HG03378 (cell line): Measurements from ENCODE around the gene THG1L.
"Not testable (repeated sequence)": the region's sequence is repeated elsewhere in the genome, so short reads cannot be mapped to it uniquely, and the experiment has no call there.

Source experiments
- ATAC-seq: cut with Tn5 transposase; IDR thresholded peaks from one replicate; pipeline ENCODE4 v1.9.1; 2021; ENCODE audit warnings: mild to moderate bottlenecking, moderate library complexity; ENCODE audit not compliant: unreplicated experiment

THG1L gene

DNA sequence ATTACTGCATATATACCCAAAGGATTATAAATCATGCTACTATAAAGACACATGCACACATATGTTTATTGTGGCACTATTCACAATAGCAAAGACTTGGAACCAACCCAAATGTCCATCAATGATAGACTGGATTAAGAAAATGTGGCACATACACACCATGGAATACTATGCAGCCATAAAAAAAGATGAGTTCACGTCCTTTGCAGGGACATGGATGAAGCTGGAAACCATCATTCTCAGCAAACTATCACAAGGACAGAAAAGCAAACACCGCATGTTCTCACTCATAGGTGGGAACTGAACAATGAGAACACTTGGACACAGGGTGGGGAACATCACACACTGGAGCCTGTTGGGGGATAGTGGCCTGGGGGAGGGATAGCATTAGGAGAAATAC, 4.6 kb upstream of the THG1L start:
- ATAC-seq: not testable (repeated sequence)

DNA sequence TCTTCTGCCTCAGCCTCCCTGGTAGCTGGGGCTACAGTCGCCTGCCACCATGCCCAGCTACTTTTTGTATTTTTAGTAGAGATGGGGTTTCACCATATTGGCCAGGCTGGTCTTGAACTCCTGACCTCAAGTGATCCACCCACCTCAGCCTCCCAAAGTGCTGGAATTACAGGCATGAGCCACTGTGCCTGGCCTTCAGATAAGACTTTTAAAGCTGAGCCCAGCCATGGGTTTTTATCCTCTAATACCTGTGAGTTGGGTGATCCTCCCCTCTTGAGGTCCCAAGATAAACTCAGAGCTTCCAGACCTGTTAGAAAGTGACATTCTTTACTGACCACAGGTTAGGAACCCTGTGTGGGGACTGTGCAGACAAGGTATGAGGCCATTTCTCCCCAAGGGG, 3.4 kb upstream of the THG1L start:
- ATAC-seq: not testable (repeated sequence)

DNA sequence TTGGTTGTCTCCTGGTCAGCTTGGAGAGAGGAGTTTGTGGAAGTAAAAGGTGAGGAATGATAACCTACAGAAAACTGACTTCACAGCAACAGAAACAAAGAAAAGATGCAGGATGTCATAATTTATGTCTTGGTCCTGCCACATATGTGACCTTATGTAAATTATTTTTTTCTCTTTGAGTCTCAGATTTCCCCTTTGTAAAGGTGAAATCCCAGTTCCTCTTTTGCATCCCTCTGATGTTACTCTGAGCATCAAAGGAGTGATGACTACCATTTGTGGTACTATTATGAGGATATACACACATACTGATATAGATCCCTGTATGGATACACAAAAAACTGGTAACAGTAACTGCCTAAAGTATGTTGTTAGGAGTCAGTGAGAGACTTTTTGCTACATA, 1.4 kb upstream of the THG1L start:
- peak; percentile 84 for ATAC-seq

DNA sequence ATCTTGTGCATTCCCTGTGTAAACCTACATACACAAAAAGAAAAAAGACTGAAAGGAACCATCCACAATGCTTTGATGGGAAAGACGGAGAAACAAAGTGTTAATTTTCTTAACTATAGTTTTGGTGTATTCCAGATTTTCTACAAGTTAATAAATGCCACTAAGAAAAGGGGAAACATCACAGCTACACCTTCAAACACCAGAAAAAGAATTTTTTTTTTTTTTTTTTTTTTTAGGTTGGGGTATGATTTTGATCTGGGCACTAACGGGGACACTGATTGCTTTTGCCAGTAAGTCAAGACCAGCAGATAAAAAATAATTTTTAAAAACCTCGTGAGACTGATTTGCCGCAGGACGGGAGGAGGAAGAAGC, 334 bp upstream of the THG1L start:
- no peak for ATAC-seq

DNA sequence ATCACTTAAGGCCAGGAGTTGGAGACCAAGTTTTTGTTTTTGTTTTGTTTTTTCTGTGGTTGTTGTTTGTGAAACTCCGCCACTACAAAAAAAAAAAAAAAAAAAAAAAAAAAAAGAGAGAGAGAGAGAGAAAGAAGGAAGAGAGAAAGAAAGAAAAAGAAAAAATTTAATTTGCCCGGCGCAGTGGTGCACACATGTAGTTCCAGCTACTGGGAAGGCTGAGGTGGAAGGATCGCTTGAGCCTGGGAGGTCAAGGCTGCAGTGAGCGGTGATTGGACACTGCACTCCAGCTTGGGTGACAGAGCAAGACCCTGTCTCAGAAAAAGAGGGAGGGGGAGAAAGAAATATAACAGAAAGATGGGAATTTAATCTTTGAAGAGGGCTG, 902 bp downstream of the THG1L start:
- ATAC-seq: no peak

DNA sequence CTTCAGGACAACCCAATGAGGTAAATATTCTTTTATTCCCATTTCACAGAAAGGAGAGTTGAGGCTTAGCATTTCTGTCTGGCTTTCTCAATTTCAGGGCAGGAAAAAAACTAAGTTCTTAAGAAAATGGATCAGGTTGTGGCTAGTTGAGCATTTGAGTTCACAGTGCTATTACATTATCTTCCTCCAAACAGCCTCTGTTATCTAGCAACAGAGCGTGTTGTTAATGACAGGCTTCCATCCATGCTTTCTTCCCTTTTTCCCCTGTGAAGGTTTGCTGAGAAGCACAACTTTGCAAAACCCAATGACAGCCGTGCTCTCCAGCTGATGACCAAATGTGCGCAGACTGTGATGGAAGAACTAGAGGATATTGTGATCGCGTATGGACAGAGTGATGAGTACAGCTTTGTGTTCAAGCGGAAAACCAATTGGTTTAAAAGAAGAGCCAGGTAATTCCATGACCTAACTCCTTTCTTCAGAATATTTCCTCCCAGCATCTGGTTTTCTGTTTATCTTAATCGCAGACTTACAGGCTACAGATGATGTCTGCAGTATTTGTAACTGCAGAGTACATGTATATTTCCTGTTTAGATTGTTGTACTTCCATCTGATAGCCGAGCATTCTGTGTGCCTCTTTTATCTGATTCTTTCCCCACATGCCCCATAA, 1.5 kb downstream of the THG1L start:
- no peak for ATAC-seq

DNA sequence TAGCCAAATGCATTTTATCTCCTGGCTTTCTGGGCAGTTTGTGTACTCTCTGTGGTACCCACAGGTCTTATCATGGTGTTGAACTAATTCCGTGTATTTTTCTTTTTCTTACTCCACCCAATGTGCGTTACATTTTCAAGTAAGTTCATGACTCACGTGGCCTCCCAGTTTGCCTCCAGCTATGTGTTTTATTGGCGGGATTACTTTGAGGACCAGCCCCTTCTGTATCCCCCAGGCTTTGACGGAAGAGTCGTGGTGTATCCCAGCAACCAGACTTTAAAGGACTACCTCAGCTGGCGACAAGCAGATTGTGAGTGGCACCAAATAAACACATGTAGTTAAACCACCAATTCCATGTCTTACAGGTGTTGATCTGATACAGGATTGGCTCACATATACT, 3.2 kb downstream of the THG1L start:
- no peak for ATAC-seq

DNA sequence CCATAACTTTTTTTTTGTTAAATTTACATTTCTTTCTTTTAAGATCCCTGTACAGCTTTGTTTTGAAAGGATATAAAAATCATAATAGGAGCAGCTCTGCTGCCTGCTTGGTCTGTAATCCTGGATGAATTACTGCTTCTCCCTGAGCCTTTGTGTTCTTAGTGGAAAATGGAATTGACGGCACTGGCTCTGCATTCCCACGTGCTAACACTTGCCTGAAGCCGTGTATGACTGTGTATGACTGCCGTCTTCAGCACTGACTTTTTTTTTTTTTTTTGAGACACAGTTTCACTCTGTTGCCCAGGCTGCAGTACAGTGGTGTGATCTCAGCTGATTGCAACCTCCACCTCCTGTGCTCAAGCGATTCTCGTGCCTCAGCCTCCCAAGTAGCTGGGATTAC, 4.8 kb downstream of the THG1L start:
- no peak for ATAC-seq

DNA sequence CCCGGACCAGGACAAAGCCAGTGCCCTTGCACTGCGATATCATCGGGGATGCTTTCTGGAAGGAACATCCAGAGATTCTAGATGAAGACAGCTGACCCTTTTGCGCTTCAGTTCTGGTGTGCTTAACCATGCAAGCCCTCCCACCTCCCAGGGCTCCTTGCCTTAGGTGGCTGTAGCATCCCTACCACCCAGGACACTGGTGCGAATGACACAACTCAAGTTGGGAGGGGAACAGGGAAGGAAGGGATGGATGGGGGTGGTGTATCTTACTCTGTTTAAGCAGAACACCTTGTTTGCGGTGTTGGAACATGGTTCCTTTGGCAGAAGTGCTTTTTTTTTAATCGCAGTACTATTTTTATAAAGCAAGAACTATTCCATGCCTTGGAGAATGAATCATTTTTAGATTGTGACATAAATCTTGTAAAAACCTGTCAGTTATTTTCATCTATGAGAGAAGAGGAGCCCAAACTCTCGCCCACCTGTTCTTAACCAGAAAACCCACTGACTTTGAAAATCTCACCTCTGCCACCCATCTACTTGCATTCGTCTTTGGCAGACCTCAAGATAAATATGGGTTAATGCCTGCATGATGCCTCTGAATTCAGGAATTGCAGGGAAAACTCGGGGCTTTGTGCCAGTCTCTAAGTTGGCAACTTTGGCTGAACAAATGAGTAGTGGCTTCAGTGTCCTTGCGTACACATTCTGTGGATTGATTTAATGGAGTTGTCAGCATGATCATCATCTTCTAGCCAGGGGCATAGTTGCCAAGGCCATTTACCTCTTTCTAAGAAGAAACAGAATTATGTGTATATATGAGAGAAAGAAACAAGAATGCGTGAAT, 8.4 kb downstream of the THG1L start:
- ATAC-seq: no peak

DNA sequence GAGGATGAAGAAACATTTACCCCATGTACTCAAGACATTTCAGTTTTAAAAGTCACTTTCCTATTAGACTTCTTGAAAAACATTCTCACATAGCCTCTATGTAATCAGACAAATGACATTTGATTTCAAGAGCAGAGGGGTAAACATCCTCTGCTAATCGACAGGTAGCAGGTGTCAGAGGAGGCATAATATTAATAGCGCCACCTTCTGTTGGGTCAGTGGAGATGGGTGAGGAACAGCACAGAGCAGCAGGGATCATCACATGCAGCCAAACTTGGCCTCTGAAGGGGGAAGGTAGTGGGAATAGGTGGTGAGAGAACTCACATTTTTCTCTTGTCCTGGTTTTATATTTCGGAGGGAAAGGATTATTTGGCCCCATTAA, 9.0 kb downstream of the THG1L start:
- no peak for ATAC-seq

DNA sequence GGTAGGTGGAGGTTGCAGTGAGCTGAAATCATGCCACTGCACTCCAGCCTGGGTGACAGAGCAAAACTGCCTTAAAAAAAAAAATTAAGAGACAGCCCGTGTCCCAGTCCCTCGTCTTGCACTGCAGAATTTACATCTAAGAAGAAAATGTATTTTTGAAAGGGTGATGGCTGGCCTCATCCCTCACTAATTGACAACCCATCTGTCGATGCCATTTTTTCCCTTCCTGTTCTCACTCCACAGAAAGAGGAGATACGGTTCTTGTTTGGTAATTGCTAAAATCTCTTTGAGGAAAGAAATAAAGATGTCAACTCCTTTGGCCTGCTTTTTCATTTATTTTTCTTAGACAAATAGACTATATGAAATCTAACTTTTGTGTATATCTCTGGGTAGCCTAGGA, 9.9 kb downstream of the THG1L start:
- ATAC-seq: no peak

DNA sequence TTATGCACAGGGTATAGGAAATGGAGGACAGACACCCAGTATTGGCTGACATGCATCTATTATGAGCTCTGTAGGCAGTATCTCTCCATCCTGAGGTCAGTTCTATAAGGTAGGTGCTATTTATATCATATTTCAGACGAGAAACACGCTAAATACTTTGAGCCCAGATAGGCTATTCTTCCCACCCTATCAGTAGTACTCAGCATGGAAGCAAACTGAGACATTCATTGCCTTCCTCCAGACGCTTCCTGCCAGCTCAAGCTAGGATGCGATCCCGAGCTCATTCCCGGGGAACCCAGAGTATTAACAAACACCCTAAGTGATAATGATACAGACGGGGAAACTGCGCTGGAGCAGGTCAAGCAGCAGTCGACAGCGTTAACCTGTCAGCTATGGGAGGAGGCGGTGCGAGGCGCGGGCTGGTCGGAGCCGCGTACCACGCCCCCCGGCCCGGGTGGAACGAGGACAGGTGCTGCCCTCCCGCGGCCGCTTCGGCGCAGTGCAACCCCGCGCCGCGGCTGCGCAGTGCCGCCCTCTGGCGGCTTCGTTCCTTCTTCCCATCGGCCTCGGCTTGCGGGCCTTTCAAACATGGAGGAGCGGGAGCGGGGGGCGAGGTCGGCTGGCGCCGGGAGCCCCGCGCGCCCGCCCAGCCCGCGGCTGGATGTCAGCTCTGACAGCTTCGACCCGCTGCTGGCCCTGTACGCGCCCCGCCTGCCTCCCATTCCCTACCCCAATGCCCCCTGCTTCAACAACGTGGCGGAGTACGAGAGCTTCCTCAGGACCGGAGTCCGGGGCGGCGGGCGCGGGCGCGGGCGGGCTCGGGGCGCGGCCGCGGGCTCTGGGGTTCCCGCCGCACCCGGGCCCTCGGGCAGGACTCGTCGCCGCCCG, 12.2 kb downstream of the THG1L start, which contains the start of gene LSM11:
TSS of gene LSM11 (plus strand) at position 550 of the 888 bp plus-strand sequence. CDS start at position 589, 39 bp downstream.
- peak; percentile 75 for ATAC-seq

DNA sequence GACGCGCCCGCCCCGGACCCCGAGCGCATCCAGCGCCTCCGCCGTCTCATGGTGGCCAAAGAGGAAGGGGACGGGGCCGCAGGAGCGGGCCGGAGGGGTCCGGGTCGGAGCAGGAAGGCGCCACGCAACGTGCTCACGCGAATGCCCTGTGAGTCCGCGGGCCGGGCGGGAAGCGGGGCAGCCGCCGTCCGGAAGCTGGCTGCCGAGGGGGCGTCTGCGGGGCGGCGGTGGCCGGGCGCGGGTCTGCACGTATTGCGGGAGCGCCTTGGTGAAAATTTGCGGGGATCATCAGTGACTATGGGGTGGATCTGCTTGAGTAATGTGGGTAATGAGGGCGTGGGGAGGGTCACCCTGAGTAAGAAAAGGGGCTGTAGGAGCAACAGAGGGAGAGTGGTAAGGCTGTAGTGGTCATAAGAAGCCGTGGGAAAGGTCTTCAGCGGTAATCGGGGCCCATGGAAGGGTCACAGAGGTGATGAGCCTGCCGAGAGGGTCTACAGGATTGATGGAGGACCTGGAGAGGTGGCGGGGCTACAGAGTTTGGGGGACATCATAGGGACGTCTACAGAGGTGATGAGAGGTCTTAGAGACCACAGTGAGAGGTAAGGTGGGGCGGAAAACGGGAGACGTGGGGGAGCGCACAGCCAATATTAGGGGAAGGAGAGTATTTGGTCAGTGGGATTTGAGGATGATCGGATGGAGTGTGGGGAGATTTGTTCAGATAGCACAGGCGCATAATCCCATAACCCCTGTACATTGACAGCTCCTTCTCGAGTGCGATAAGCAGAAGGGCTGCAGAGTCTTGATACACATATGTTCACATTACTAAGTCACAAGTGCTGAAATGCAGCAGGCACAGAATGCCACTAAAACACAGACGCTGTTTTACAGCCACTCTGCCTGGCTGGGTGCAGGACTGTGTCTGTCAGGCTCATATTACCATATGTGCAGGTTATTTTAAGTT, 13.1 kb downstream of the THG1L start:
- ATAC-seq: no peak

DNA sequence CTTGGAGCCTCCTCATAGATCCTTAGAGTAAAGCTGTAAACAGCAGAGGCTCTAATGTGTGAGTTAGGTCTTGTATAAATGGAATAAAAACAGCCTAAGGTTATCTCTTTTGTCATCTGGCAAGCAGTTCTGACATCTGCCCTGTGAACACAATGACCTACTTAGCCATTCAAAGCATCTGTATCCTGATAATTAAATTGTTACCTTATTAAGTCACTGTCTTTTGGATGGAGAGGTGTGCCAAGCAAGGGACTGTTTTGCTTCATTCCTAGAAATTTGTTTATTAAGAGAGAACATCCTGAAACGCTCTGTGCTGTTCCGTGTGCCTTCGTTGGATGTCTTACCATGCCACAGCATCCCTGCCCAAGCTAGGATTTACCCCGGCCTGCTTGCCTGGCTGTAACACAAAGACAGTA, 13.8 kb downstream of the THG1L start:
- no peak for ATAC-seq

DNA sequence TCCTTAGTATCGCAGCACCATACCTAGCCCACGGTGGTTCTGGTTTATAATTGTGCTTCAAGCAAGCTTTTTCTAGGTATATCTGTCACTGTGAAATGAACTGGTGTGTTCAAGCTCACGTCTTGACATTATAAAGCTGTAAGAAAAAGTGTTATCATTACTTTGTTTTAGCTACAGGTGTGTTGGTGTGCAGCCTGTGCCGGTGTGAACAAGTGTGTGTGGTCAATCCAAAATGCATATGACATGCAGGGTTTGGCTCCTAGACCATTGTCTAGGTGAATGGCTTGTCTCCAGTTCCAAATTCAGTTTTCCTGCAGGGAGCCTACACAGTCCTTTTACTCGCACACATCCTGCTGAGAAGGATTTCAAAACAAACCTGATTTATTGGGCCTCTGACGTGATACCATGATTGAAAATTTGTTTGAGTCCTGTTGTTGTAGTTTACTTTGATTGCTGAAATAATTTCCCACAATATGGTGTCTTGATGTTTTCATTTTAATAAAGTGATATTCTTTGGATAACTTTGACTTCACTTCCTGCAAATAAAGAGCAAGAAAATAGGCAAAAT, 16.0 kb downstream of the THG1L start:
- ATAC-seq: no peak

DNA sequence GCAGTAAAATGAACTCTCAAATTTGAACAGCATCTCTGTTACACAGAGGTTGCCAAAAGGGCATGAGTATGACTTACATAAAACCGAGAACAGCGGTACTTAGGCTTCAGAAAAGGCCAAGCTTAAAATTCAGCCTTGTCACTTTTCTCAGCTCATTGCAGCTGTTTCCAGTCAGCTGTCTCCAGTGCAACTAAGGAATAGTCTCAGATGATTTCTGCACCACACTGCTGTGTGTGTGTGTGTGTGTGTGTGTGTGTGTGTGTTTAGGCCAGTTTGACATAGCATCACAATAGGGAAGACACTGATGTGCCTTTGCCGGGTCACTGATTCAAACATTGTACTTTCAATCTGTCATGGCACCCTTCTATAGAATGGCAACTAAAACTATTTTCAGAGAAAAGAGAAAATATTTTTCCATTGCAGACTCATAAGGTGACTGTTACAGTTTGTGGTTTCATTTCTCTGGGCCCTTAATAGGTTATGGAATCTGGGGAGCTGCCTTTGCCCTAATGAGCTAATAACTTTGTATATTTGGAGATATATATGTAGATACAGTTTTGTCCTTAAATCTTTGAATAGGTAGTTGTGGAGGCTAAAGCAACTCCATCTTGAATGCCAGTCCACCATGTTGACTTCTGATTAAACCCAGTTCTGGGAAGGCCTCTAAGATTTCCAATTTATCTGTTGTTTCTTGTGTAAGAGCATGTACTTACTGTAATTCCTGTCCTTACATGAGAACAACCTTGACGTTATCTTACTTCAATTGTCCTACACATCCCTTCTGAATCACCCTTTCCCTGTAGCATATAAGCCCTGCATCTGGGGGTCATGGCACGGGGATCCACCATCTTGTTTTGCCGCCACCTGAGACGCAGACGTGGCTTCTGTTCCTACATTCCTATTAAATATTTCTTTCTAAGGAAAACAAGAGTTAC, 16.8 kb downstream of the THG1L start:
- no peak for ATAC-seq

DNA sequence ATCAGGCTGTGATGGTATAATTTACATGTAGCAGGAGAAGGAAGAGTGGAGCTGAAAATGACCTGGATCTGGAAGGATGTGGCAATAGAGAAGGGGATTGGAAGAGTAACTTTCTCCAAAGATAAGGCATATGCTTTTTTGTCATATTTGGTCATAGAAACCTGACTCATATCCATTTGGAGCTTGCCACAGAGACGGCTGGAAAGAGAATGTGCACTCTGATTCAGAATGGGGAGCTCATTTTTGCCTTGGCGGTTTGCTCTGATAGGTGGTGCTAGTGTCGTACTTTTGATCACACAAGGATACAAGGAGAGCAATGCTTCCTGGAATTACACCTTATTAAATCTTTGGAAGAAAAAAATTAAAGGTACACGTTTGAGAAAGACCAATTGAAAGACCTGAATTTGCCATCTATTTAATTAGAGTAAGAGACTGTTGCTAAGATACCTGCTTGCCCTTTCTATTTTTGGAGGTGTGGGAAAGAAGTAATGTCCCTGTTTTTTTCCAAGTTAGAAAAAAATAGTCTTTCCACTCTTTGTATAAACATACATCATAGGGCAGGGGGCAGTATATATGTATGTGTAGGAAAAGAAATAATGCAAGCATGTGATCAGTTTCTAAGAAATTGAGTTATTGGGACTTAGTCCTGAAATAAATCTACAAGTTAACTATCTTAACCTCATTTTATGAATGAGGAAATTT, 17.7 kb downstream of the THG1L start:
- no peak for ATAC-seq

DNA sequence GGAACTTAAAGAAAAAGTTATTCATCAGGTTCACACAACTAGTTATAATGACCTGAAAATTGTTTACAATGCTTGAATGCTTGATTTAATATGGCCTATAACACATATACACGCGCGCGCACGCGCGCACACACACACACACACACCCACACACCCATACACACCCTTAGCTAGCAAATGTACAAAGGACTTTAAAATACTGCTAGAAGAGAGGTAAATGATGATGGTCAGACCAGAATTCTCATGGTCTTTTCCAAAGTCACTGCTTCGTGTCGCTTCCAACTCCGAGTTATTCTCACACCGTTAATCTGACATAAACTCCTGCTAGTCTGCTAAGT, 18.2 kb downstream of the THG1L start:
- ATAC-seq: no peak
